Ovary (tissue), 9 donors: ENCODE measurements around the gene SIGLEC8. TPM values are rescaled to one million over a fixed set of nuclear protein-coding genes. Genes with fewer than 3 reads are reported as not detected.

Experiments
- DNase-seq, 5 donors: peaks; one replicate each; pipeline ENCODE4 v3.0.0-alpha.2; 2019 to 2020
- H3K27ac ChIP-seq, 2 donors: fragments of 200-600 bp; one replicate each; pipeline versions ENCODE4 v1.5.1 to v1.8.0; 2019 to 2022
- H3K27me3 ChIP-seq: fragments of 200-600 bp; one replicate; pipeline ENCODE4 v1.8.0; 2022
- H3K36me3 ChIP-seq: fragments of 200-600 bp; sonication (generic); one replicate; pipeline ENCODE4 v1.5.1; 2019
- H3K4me1 ChIP-seq: one replicate; pipeline ENCODE4 v1.8.1; 2013; ENCODE audit warnings: mild to moderate bottlenecking, moderate library complexity; ENCODE audit not compliant: insufficient read depth
- H3K4me3 ChIP-seq: fragments of 200-600 bp; sonication (generic); one replicate; pipeline ENCODE4 v1.5.1; 2017
- H3K9me3 ChIP-seq, 2 donors: fragments of 200-600 bp in 1 of 2; sonication (generic) in 1 of 2; one replicate each; pipeline versions ENCODE4 v1.5.1 to v1.8.1; 2013 to 2019; ENCODE audit warnings: mild to moderate bottlenecking in 1 of 2, moderate library complexity in 1 of 2
- CTCF ChIP-seq, 3 donors: fragments of 450-650 bp in 2 of 3; fragments of 200-600 bp in 1 of 3; IDR thresholded peaks; one replicate each; pipeline versions ENCODE4 v1.5.1 to v1.8.0; 2016 to 2022; ENCODE audit warnings: antibody characterized with exemption in 3 of 3, mild to moderate bottlenecking in 1 of 3
- EP300 ChIP-seq: sonication (generic); formaldehyde crosslinking; IDR thresholded peaks from one replicate; pipeline ENCODE4 v1.6.1; 2017; ENCODE audit warnings: antibody characterized with exemption
- POLR2A ChIP-seq: fragments of 450-650 bp; IDR thresholded peaks from one replicate; pipeline ENCODE4 v1.6.1; 2017; ENCODE audit warnings: antibody characterized with exemption, mild to moderate bottlenecking, moderate library complexity
- WGBS, 3 donors: extraction: QIAGEN DNeasy Blood & Tissue Kit in 1 of 3; methylation state at CpG; one replicate each; pipeline versions ENCODE4 v1.1.5 to v1.1.7; 2013 to 2017; 5-methylcytosine and 5-hydroxymethylcytosine counted together
- intact Hi-C, 4 donors: fragments of 100-400 bp; cut with DNase I; formaldehyde crosslinking; loops; one replicate each; pipeline versions ENCODE4 v1.11.0 to v1.15.1; 2022 to 2023
- polyA plus RNA-seq, 2 donors: library from polyadenylated mRNA; stranded (reverse); fragments of 200-250 nt in 1 of 2; fragments of 350-450 nt in 1 of 2; fragmentation: Illumina TruSeq in 1 of 2; extraction: RNeasy Lipid Tissue Mini Kit (QIAGEN cat#74804) in 1 of 2; gene quantifications; one replicate each; pipeline ENCODE4 v1.2.3, GENCODE V29; 2013 to 2014
- total RNA-seq, 7 donors: library from RNA; depleted of rRNA in 2 of 7; stranded (reverse); fragments of >200 nt in 2 of 7; fragmentation: NEBNext Ultra II Directional in 3 of 7; extraction: Animal tissue kit (Norgen Biotek cat#: 25700) in 3 of 7; gene quantifications; one replicate each; pipeline versions ENCODE4 v1.1.0 to v1.2.4, GENCODE V29; 2016 to 2023
- donor health status: DM: no; HTN: no; CAD: no; lungs with moderate emphysema.
- donor health status: DM: no; HTN: no; CAD: no.
- donor health status: Bipolar disorder and iron deficiency.
- donor health status: DM: yes; HTN: yes; CAD: no.
- donor health status: DM: no; HTN: no; CAD: no.
- donor health status: DM: yes; HTN: yes; CAD: no.

SIGLEC8 gene
- total and polyA plus RNA-seq, 9 donors: 0.05 to 1.6 (median 0.92) TPM; not detected in 2

DNA sequence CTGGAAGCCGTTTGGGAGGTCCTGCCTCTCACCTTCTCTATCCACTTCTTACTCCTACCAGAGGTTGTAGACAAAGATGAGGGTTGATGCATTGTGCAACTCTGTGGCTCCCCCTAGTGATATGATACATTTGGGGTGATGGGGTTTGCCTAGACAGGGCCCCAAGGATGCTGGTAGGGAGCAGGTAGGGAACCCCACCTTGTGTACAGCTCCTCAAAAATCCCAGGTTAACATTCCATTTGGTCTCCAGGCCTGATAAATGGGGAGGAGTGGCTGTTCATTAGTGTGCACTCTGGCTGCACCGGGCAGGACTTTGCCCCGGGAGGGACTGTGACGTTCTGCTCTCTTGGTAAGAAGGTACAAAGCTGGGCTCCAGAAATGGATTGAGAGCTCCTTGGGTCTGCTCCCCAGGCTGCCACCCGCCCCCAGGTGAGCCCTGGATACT lies 19.2 kb downstream of the SIGLEC8 start:
- no peaks in the 10 kb centered on the region for H3K36me3 ChIP-seq
- intact Hi-C loops: loop anchor here in 2 of 4 donors (5.0 to 10.0 kb wide), 2 partner anchors 102 to 104 kb away; no protein-coding TSS in a partner anchor
- H3K27ac ChIP-seq: no peak overlapping the region
- H3K9me3 ChIP-seq: no peaks in the 10 kb centered on the region
- TF ChIP-seq POLR2A (no peak), CTCF (IDR thresholded peaks at IDR 0.05) (no peak), EP300 (no peak)
- no peak for DNase-seq
- 46 to 58% (median 51%) methylated on average over 5 of the region's 5 CpGs for WGBS, 3 donors
- no peak overlapping the region for H3K4me3 ChIP-seq
- H3K4me1 ChIP-seq: no peaks in the 10 kb centered on the region
- no peaks in the 10 kb centered on the region for H3K27me3 ChIP-seq

GRCh38 chr19:51434456-51434855 lies 23.8 kb downstream of the SIGLEC8 start:
- Histone ChIP-seq H3K9me3 (no peaks in the 10 kb centered on the region), H3K4me1 (no peaks in the 10 kb centered on the region), H3K27me3 (no peaks in the 10 kb centered on the region), H3K4me3 (no peak overlapping the region), H3K27ac (no peak overlapping the region), H3K36me3 (no peaks in the 10 kb centered on the region)
- WGBS, 3 donors: 65 to 85% (median 80%) methylated on average over 1 of the region's 1 CpG
- no peak for TF ChIP-seq POLR2A
- no peak for TF ChIP-seq EP300
- TF ChIP-seq CTCF (IDR thresholded peaks at IDR 0.05): no peak
- intact Hi-C loops: loop anchor here in 1 of 4 donors (10.0 kb wide), 1 partner anchor 100 kb away; no protein-coding TSS in a partner anchor
- no peak for DNase-seq

- no peak for TF ChIP-seq EP300
- no peak for TF ChIP-seq CTCF (IDR thresholded peaks at IDR 0.05)
- TF ChIP-seq POLR2A: no peak
- H3K4me1 ChIP-seq: no peaks in the 10 kb centered on the region
- H3K27ac ChIP-seq: no peak overlapping the region
- no peaks in the 10 kb centered on the region for H3K36me3 ChIP-seq
- WGBS, 3 donors: 49 to 69% (median 49%) methylated on average over 4 of the region's 4 CpGs
- intact Hi-C loops: loop anchor here in 1 of 4 donors (10.0 kb wide), 1 partner anchor 98 kb away; no protein-coding TSS in a partner anchor
- no peak for DNase-seq
- no peaks in the 10 kb centered on the region for H3K27me3 ChIP-seq
- H3K9me3 ChIP-seq: no peaks in the 10 kb centered on the region
- no peak overlapping the region for H3K4me3 ChIP-seq
Observed at GRCh38 chr19:51433043-51433442, 25.2 kb downstream of the SIGLEC8 start.

- H3K27ac ChIP-seq: no peak overlapping the region
- TF ChIP-seq POLR2A (no peak), CTCF (IDR thresholded peaks at IDR 0.05) (no peak), EP300 (no peak)
- intact Hi-C loops: loop anchor here in 1 of 4 donors (10.0 kb wide), 1 partner anchor 96 kb away; no protein-coding TSS in a partner anchor
- WGBS, 3 donors: 49 to 78% (median 56%) methylated on average over 3 of the region's 3 CpGs
- no peak for DNase-seq
- H3K9me3 ChIP-seq: peaks cover 0 to 4% of the 10 kb centered on the region in 2 donors
- no peaks in the 10 kb centered on the region for H3K36me3 ChIP-seq
- no peaks in the 10 kb centered on the region for H3K27me3 ChIP-seq
- no peaks in the 10 kb centered on the region for H3K4me1 ChIP-seq
- no peak overlapping the region for H3K4me3 ChIP-seq
Observed at GRCh38 chr19:51431124-51431523, 27.1 kb downstream of the SIGLEC8 start.
